GM04504 (cell line): ENCODE results near the gene GNG7.
A peak's percentile ranks its signal among the peaks of the same experiment; 100 is the strongest.
"Not testable (repeated sequence)": the region's sequence is repeated elsewhere in the genome, so short reads cannot be mapped to it uniquely, and the experiment has no call there.

Experiments used
- DNase-seq: peaks from one replicate; pipeline ENCODE4 v3.0.0-alpha.2; 2012; ENCODE audit warnings: low read depth

The GNG7 gene

DNA sequence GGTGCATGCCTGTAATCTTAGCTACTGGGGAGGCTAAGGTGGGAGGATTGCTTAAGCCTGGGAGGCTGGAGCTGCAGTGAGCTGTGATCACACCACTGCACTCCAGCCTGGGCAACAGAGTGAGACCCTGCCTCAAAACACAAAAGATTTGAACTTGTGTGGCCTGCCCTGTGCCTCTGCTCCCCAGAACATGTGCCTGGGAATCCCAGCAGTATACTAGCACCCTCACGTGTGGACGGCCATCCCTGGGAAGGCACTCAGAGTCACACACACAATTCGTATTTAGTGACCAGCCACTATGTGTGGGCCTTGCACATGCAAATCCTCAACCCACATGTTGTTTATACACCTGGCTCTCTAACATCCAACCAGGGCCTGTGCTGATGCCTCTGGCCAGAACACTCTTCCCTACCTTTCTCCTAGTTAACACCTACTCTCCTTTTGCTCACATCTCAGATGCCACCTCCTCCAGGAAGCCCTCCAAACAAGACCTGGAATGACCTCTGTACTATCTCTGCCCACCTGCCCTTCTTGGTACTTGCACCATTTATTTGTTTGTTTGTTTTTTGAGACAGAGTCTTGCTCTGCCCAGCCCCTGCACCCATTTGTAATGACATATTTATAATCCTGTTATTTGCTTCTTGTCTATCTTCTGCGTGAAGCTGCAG, 218.9 kb downstream of the GNG7 start:
- DNase-seq, result no peak

DNA sequence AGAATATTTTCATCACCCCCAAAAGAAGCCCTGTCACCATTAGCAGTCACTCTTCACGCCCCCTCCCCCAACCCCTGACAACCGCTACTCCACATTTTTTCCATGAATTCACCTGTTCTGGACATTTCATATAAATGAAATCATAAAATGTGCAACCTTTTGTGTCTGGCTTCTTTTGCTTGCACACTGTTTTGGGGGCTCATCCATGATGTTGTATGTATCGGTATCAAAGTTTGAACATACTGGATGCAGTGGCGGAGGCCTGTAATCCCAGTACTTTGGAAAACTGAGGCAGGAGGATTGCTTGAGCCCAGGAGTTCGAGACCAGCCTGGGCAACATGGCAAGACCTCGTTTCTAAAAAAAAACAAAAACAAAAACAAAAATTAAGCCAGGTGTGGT, 219.4 kb downstream of the GNG7 start:
- DNase-seq, result no peak

DNA sequence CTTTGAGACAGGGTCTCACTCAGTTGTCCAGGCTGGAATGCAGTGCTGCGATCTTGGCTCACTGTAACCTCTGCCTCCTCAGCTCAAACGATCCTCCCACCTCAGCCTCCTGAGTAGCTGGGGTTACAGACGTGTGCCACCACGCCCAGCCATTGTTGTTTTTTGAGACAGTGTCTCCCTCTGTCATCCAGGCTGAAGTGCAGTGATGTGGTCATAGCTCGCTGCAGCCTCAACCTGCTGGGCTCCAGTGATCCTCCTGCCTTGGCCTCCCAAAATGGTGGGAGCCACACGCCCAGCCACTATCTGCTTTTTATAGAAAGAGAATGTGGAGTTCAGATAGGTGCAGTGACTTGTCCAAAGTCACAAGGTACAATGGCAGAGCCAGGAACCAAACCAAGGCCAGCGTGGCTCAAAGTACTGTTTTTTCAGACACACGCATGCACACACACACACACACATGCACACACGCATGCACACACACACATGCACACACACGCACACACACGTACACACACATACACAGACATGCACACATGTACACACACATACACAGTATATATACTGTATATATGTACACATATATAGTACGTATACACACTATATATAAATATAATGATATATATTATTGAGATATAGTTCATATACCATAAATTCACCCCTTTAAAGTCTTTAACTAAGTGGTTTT, 220.0 kb downstream of the GNG7 start:
- no peak for DNase-seq

DNA sequence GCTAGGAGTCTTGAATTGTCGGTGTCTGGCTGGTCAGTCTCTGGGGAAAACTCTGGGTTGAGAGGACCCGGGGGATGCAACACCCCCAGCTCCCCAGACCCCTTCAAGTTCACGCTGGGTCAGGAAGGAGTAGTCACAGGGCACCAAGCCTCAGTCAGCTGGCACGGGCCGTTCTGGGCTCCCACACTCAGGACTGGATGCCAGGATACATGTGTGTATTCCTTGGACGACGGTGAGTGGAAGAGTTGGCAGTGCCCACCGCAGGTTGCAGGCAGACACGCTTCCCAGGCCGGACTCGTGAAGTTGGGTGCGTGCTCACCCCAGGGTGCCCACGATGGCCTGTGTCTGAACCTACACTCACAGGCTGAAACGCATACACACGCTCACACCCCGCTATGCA, 221.0 kb downstream of the GNG7 start:
- no peak for DNase-seq

DNA sequence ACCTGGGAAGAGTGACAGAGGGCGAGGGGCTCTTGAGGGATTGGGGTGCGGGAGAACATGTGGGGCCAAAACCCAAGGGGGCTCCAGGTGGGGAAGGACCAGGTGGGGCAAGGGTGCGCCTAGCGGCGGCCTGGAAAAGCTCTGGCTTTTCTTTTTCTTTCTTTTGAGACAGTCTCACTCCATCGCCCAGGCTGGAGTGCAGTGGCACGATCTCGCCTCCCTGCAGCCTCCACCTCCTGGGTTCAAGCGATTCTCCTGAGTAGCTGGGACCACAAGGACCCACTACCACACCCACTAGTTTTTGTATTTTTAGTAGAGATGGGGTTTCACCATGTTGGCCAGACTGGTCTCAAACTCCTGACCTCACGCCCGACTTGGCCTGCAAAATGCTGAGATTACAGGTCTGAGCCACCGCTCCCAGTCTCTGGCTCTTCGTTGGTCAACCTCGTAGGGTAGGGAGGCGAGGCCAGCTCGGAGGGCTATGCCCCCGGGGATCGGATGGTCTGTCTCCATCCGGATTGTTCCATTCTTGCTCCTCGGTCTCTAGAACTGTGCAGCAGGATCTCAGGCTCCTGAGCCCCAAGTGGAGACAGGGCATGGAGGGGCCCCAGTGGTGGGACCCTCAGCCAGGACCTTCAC, 222.8 kb downstream of the GNG7 start:
- no peak for DNase-seq

DNA sequence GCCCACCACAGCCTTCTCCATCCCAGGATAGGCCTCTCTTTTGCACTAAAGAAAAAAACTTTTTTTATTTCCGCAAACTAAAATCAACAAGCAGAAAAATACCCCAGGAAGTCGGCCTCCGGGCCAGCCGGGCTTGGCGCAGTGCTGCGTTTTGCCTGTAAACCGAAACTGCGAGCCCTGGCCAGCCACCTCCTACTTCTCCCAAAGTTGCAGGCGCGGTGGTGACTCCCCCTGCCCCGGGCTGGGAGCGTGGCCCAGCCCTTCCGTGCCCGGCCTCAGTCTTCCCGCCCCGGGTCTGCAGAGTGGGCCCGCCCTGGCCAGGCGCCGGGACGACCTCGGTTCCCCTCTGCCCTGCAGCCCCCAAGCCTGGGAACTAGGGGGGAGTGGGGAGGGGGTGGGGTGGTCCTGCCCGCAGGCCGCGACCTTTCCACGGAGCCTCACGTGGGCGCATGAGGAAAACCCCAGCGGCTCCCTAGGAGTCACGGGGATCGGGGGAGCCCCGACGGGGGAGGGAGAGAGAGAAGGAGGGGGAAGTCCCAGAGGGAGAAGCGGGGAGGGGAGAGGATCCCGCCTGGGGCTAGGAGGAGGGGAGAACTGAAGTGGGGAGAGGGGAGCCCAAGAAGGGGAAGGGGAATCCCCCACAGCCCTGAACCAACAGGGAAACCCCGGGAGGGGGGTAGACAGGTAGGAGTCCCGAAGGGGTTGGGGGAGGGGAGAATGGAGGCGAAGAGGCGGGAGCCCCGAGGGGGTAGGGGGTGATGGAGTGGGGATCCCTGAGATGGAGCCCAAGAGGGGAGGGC, 223.5 kb downstream of the GNG7 start:
- peak; percentile 51 for DNase-seq

DNA sequence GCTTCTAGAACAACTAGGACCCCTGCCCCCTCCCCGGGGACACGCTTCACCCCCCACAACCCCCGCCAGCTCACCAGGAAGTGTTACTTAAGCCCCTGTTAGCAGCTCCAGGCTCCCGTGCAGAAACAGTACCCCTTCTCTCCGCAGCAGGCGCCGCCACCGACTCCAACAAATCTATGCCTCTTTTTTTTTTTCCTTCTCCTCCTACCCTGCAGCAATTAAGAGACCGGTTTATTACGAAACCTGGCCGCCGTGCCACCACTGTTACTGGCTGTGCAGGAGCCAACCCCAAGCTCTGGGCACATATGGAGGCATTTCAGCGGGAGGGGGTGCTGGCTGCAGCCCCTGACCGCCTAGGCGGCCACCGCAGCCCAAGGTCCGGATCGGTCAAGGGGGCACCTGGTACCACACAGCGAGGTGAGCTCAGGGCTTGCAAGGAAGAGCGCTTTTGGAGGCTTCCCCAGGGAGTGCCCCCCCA, 224.2 kb downstream of the GNG7 start:
- DNase-seq, result no peak

DNA sequence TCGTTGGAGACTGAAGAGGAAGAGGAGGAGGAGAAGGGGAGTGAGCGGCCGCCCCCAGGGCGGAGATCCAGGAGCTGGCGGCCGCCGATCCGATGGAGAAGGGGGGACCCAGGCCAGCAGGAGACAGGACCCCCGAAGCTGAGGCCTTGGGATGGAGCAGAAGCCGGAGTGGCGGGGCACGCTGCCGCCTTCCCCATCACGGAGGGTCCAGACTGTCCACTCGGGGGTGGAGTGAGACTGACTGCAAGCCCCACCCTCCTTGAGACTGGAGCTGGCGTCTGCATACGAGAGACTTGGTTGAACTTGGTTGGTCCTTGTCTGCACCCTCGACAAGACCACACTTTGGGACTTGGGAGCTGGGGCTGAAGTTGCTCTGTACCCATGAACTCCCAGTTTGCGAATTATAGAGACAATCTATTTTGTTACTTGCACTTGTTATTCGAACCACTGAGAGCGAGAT, 224.7 kb downstream of the GNG7 start:
- DNase-seq, result no peak

DNA sequence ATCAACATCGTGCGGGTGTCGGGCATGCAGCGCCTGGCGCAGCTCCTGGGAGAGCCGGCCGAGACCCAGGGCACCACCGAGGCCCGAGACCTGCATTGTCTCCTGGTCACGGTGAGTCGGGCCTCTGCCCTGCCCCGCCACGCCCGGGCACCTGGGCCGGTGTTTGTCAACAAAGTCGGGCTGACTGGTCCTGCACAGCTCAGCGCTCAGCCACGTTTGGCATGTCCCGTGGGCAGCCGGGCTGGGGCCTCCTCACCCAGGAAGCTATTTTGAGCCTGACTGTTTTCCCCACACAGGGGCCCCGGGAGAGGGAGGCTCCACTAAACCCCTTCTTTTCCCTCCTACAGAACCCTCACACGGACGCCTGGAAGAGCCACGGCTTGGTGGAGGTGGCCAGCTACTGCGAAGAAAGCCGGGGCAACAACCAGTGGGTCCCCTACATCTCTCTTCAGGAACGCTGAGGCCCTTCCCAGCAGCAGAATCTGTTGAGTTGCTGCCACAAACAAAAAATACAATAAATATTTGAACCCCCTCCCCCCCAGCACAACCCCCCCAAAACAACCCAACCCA, 225.3 kb downstream of the GNG7 start:
- DNase-seq, result no peak

DNA sequence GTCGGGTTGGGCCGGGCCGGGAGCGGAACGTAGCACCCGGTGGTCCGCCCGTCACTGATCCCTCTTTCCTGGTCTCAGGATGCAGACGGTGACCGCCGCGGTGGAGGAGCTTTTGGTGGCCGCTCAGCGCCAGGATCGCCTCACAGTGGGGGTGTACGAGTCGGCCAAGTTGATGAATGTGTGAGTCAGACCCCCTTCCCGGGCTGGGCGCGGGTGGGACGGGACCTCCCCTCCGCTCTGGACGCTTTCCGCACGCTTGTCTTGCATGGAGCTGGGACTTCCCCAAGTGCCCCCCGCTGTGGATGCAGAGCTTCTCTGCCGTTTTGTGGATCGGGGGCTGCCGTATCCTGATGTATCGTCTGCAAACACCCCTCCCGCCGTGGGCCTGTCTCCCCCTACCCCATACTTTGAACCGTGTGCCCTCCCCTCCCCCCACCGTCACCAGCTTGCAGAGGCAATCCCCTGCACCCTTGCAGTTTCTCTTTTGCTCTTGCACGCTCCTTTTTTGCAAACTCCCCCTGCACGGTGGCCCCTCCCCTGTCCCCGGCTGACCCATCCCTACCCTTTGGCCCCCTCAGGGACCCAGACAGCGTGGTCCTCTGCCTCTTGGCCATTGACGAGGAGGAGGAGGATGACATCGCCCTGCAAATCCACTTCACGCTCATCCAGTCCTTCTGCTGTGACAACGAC, 225.9 kb downstream of the GNG7 start:
- no peak for DNase-seq

DNA sequence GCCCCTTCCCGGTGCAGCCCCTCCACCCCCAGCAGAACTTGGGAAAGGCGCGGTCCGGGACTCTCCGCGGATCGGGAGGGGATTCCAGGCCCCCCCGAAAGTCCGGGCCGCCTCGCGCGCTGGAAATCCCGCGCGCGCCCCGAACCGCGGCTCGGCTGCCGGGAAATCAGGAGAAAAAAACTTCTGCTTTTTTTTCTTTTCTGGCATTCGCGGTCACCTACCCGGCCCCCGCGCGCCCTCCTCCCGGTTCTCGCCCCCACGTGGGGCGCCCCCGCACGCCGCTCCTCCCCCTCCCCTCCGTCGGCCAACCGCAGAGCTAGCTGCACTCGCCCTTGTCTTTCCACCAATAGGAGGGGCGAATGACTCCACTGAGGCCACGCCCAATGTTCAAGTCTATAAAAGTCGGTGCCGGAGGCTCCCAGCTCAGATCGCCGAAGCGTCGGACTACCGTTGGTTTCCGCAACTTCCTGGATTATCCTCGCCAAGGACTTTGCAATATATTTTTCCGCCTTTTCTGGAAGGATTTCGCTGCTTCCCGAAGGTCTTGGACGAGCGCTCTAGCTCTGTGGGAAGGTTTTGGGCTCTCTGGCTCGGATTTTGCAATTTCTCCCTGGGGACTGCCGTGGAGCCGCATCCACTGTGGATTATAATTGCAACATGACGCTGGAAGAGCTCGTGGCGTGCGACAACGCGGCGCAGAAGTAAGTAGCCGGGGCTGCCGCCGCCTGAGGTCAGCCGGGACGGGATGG, 226.6 kb downstream of the GNG7 start, which contains the start of gene GADD45B:
Gene GADD45B (plus strand): TSS at position 426 of the 749 bp plus-strand sequence. CDS start 232 bp downstream, at position 658.
- DNase-seq, result peak; percentile 96

DNA sequence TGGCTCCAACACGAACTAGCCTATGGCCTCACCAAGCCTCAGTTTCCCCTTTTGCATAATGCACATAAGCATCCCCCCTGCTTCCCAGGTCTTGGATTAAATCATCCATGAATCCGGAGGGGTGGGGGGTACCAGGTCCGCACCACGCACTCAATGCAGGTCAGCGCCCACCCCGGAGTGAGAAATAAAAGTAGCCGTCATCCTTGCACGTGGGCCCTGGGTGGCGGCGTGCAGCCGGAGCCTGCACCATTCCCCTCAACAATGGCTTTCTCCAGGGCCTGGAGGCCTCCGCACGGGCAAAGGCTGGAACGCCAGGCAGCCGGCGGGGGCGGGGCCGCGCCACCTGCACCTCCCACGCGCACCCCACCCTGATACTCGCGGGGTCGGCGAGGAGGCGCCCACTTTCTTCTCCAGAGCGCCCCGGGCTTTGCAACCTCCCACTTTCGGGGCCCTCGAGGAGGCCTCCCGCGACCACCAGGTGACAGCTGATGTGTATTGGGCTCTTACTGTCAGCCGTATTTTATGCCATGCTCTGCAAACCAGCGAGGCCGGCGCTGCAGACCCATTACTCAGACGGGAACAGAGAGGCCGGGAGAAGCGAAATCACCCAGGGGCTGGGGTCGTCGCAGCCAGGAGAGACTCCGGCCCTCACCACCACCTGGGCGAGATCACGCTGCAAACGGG, 227.3 kb downstream of the GNG7 start:
- DNase-seq, result no peak

DNA sequence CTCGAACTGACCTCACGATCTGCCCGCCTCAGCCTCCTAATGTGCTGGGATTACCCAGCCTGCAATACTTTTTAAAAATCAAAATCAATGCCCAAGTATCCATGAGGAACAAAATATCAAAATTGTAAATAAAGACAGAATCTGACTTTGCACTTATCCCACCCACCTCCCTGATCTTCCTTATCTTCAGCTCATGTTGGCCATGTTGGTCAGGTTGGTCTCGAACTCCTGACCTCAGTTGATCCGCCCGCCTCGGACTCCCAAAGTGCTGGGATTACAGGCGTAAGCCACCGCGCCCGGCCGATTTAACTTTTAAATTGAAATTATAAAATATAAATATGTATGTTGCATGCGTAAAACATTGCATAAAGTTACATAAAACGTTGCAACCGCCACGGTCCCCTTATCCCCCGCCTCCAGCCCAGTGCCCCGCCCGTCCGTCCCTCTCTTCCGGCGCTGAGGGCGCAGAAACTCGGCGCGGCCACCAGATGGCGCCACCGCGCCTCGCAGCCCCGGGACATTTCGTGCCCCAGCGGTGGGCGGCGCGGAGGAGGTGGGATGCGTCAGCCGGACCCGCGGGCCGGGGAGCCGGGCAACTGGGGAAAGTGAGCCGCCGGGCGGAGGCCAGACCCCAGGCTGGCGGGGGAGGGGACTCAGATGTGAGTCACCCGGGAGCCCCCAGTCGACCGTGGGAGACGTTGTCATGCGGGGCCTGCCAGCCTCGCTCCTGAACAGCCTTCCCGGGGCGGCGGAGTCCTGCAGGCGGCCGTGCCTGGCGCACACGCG, 228.1 kb downstream of the GNG7 start:
- DNase-seq, result no peak

DNA sequence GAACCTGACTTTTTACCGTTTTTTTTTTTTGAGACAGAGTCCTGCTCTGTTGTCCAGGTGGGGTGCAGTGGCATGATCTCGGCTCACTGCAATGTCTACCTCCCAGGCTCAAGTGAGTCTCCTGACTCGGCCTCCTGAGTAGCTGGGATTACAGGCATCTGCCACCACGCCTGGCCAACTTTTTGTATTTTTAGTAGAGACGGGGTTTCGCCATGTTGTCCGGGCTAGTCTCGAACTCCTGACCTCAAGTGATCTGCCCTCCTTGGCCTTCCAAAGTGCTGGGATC, 232.6 kb downstream of the GNG7 start:
- DNase-seq, result not testable (repeated sequence)

DNA sequence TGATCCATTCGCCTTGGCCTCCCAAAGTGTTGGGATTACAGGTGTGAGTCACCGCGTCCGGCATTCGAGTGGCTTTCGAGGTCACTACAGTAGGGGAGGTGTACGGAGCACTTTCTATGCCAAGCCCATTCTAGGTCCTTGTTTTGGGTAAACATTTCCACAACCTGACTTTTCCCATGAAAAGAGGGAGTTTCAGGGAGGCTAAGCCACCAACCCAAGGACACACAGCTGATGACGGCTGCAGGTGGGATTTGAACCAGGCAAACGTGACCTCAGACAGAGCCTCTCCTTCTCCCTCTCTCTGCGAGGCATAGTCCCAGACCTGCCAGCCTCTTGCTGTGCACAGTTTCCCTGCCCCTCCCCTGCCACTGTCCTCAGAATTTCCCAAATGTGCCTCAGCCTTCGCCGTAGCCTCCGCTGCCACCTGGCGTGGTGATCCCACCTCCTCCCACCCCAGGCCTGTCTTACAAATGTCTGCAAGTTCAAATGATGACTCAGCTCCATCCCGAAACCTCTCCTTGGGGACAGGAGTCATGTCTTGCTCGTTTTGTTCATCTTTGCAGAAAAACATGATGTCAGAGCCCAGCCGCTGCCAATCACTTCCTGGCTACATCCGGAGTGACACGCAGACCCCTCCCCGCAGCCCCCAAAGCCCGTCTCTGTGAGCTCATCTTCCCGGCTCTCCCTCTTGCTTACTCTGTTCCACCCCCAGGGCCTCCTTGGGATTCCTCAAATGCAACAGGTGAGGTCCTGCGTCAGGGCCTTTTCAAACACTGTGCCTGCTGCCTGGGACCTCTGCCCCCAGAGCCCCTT, 233.2 kb downstream of the GNG7 start:
- no peak for DNase-seq

DNA sequence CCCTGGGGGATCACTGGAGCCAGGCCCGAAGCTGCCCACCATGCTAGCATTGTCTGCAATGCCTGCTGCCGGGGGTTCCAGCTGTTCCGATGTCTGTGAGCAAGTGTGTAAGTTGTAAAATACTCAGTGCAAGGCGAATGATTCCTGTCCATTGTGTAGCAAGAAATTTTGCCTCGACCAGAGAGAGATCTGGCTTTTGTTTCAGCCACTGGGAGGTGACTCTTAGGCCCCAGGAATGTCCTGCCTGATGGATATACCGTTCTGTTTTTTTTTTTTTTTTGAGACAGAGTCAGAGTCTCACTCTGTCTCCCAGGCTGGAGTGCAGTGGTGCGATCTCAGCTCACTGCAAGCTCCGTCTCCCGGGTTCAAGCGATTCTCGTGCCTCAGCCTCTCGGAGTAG, 233.9 kb downstream of the GNG7 start:
- no peak for DNase-seq

DNA sequence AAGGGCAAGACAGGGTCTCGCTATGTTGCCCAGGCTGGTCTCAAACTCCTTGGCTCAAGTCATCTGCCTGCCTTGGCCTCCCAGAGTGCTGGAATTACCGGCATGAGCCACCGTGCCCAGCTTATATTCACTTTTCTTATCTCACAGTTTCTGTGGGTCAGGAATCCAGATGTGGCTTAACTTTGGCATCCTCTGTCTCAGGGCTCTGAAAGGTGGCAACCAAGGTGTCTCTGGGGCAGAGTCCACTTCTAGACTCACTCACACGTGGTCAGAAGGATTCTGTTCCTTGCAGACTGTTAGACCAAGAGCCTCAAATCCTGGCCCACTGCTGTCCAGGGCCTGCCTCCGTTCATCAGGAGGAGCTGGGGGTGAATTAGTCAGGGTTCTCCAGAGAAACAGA, 238.1 kb downstream of the GNG7 start:
- no peak for DNase-seq

DNA sequence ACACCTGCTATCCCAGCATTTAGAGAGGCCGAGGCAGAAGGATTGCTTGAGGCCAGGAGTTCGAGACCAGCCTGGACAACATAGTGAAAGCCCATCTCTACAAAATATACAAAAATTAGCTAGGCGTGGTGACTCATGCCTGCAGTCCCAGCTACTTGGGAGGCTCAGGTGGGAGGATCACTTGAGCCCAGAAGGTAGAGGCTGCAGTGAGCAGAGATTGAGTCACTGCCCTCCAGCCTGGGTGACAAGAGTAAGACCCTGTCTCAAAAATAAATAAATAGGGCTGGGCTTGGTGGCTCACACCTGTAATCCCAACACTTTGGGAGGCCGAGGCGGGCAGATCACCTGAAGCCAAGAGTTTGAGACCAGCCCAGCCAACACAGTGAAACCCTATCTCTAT, 238.8 kb downstream of the GNG7 start:
- DNase-seq, result not testable (repeated sequence)
